NCI-H2081 (cell line): Measurements from ENCODE around the gene SIRT3.
"Not testable (repeated sequence)": the region's sequence is repeated elsewhere in the genome, so short reads cannot be mapped to it uniquely, and the experiment has no call there.

Experiments used
- DNase-seq, 2 experiments: peaks; one replicate each; lab custom pipeline; 2025; lab: John Stamatoyannopoulos, UW

The SIRT3 gene

DNA sequence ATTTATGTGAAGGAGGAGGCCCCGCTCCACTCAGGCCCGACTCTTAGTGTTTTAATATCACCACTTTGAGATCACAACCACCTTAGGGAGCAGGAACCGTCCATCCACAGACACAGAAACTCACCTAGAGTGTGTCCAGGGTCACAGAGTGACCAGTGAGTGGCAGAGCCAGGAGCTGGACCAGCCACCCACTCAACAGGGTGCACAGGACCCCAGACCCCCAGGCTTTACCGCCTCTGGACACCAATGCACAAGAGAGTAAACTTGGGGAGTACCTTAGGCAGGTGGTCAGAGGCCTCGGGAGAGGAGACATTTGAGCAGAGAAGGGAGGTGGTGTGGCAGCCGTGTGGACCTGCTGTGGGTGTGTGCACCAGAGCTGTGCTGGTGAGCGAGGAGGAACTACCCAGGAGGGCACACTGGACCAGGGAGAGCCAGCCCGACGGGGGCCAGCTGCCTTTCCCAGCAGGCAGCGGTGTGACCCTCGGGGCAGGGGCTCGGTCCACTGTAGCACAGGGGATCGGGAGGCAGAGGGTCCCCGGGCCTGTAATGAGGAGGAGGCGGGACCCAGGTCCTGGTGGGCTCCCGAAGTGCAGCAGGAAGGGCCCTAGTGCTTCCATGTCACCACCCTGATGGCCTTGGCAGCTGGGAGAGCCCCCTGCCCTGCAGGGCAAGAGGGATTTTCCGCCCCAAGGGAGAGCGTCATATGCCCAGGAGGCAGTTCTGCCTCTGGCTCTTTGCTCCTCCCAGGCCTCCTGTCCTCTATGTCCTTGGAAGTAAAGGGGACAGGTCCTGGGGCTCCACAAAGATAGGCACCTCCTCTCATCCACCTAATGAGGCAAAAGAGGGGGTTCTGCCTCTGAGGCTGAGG lies 34.5 kb upstream of the SIRT3 start:
- no peak for DNase-seq

- no peak for DNase-seq
Observed at GRCh38 chr11:269146-269890, 33.2 kb upstream of the SIRT3 start.

DNA sequence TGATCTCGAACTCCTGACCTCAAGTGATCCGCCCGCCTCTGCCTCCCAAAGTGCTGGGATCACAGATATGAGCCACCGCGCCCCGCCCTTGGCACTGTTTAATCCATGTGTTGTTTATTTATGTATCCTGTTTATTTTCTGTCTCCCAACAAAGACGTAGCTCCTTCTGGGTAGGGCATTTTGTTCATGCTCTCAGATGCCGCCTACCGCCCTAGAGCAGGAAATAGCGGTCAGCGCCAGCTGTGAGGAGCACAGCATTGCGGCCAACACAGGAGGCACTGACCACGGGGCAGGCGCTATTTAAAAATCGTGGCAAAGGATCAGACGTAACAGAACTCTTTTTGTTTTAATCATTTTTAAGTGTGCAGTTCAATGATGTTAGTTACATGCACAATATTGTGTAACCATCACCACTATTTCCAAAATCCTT lies 32.6 kb upstream of the SIRT3 start:
- not testable (repeated sequence) for DNase-seq

DNA sequence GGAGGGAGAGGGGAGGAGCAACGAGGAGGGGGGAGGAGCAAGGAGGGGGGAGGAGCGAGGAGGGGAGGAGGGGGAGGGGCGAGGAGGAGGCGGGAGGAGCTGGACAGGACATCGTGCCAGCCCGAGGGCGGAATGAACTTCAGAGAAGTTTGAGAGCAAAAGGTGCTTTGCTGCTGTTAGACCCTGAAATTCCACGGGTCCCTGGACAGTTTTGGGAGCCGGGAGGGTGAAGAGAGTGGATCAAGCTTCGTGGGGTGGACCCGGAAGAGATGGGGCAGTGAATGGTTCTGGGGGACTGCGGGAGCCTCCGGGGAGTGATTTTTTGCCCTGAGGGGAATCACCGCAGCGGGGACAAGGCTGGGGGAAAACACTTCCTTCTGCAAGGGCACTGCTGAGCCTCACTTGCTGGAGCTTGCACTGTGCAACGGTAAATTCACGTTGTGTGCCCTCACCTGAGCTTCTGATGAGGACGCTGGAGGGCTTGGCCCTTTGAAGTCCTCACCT lies 31.4 kb upstream of the SIRT3 start:
- DNase-seq: no peak

- no peak for DNase-seq
Observed at GRCh38 chr11:266676-267439, 30.7 kb upstream of the SIRT3 start.

DNA sequence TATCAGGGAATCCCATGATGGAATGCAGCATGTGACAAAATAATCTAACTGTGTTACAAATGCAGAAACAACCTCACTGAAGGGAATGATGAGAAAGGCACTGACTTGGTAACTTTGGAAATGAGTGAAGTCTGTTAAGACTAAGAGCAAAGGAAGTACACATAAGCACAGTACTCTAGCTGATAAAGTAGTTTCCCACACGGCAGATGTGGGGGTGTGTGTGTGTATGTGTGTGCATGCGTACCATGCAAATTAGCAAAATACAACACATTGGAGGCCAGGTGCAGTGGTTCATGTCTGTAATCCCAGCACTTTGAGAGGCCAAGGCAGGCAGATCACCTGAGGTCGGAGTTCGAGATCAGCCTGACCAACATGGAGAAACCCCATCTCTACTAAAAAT lies 25.5 kb upstream of the SIRT3 start:
- DNase-seq: no peak

- DNase-seq: no peak
Observed at GRCh38 chr11:259413-259812, 23.3 kb upstream of the SIRT3 start.

GRCh38 chr11:257766-258493 lies 21.8 kb upstream of the SIRT3 start:
- no peak for DNase-seq

DNA sequence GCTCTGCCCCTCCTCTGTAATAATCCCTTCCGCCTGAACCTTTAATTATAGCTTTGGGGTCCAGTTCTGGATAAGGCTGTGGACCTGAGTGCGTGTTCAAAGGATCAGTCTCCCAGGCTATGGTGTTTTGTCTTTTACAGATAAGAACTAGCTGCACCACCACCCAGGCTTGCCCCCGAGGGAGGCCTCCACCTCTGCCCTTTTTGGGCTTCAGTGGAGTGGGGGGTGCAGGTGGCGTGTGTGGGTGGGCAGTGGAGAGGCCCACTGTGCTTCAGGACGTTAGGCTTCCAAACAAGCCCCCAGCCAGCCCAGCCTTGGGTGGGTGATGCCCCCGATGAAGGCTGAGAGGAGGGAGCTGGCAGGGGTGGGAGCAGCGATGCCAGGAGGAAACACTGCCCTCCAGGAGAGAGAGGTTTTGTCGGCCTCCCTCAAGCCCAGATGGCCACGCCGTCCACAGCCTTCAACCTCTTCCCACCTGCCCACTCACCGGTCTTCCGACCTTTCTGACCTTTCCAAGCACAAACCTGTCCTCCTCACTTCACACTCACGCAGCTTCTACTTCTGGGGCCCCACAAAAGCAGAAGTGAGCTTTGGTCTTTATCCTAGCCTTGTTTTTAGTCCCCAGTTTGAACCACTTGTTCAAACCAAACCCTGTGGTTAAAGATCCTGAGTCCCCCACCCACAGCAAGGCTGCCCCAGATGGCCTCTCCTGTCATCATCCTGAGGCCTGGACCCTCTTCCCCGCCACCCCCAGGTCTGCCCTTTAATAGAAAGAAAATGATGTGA lies 21.0 kb upstream of the SIRT3 start:
- no peak for DNase-seq

DNA sequence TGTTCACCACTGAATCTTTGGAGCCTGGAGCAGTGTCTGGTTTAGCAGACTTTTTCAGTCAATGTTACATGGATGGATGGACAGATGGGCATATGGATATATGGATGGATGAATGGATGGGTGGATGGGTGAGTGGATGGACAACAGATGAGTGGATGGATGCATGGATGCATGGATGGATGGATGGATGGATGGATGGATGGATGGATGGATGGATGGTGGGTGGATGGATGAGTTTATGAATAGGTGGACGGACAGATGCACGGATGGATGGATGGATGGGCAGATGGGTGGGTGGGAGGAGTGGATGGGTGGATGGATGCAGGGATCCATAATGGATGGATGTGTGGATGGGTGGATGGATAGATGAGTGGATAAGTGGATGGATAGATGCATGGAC lies 19.7 kb upstream of the SIRT3 start:
- no peak for DNase-seq

GRCh38 chr11:255176-255575 lies 19.0 kb upstream of the SIRT3 start:
- DNase-seq: no peak

DNA sequence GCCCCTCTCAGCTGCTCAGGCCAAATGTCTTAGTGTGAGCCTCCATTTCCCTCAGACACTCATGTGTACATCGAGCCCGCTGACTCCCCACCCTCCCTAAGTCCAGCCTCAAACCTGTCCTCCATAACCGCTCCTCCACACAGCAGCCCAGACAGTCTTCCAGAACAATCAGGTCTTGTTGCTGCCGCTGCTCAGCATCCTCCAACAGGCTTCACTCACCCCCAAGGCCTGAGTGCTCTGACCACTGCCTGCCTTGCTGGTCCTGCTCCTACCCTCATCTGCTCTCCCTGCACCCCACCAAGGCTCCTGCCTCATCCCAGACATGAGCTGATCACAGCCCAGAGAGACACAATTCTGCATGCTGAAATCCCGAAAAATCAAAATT lies 17.7 kb upstream of the SIRT3 start:
- no peak for DNase-seq

DNA sequence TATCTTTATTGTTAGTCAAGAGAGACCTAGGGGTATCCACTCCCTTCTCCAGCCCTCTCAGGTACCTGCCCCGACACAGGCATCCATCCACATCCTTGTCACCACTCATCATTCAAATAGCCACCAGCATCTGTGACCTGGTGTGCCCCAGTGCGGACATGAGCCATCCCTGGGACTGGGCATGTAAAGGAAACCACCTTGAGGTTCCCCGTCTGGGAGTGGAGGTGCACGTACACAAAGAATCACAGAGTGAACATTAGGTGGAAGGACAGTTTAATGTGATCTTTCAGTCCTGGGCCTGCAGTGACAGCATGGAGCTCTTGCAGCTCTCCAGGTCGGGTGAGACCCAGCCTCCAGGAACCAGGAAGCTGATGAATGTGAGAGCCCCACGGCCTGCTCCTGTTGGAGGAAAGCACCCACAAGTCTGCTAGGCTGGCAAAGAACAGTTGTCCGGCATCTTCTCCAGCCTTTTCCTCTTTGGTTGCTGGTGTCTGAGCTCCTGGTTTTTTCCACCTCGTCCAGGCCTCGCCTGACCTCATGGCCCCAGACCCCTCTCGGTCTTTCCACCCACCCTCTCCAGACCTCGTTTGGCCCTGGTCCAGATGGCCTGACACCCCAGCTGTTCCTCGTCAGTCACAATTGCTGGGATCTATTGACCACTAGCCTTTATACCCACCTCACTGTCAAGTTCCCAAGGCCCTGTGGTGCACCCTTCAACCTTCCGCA lies 17.2 kb upstream of the SIRT3 start:
- DNase-seq: no peak

GRCh38 chr11:252666-253065 lies 16.5 kb upstream of the SIRT3 start:
- DNase-seq: no peak

GRCh38 chr11:251550-251949 lies 15.4 kb upstream of the SIRT3 start:
- DNase-seq: no peak

DNA sequence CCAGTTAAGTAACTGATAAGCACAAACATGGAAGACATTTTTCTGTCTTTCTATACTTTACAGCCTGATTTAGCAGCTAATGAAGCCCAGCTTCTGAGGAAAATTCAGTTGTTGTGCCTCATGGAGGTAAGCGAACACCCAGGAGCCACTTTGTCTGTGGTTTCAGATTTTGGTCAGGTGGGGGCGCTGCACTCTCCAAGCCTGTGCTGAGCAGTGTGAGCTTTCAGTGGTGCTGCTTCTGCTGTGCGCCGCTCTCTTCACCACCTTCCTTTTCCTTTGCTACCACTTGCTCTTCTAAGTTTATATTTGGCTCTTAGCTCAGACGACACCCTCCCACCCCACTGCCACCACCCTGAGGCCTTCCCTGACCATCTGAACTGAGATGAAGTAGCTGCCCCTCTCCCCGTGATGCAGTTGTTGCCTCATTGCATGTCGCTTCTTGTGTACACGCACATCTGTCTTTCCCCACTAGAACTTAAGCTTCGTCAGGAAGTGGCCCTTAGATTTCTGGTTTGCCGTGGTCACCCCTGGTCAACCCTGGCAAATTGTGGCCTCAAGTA lies 14.7 kb upstream of the SIRT3 start:
- peak; percentile 7 for DNase-seq

DNA sequence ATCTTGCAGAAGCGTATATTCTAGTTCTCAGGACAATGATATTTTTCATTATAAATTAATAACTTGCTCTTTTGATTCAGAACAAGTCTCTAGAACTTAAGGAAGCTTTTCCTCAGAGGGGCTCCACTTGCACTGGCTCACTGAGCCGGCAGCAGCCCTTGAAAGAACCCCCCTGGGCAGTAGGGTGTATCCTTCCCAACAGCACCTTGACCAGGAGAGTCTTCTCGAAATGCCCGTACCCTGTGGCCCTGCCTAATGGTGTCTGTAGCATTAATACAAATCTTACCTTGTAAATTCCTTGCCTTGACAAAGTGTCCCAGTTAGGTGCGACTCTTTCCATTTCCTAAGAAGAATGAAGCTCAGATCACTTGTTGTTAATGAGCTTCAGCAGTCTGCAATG lies 14.1 kb upstream of the SIRT3 start:
- no peak for DNase-seq

DNA sequence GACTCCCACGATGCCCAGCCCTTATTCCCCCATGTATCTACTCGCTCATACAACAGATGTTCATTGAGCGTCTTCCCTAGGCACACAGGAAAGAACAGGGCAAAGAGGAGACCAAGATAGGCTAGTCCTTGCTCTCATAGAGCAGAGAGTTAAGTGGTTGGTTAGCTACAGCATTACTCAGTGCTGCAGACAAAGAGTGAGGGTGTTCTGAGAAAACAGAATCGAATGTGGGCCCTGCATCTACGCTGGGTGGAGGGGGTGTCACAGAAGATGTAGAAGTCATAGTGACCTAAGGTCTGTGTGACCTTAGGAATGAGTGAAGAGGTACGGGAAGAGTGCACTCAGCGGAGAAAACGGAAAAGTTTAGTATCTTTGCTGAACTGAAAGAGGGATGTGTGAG lies 12.9 kb upstream of the SIRT3 start:
- DNase-seq: no peak

GRCh38 chr11:244376-244775 lies 8.2 kb upstream of the SIRT3 start:
- DNase-seq: no peak

GRCh38 chr11:241634-242033 lies 5.5 kb upstream of the SIRT3 start:
- DNase-seq: no peak
